Muscle of back (tissue), 11 donors: ENCODE results near the gene HDAC9. TPM values are rescaled to one million over a fixed set of nuclear protein-coding genes. Genes with fewer than 3 reads are reported as not detected.

ENCODE experiments used
- DNase-seq, 3 donors: peaks; one replicate each; pipeline versions ENCODE4 v3.0.0 to v3.0.0-alpha.2; 2013
- polyA plus RNA-seq, 10 donors: library from polyadenylated mRNA; unstranded; fragments of 120-200 nt; gene quantifications; one replicate each; pipeline ENCODE4 v1.2.1, GENCODE V29; 2013; ENCODE audit not compliant: insufficient read length in 10 of 10

HDAC9 gene
- polyA plus RNA-seq, 10 donors: 15.2 to 32.0 (median 18.5) TPM

DNA sequence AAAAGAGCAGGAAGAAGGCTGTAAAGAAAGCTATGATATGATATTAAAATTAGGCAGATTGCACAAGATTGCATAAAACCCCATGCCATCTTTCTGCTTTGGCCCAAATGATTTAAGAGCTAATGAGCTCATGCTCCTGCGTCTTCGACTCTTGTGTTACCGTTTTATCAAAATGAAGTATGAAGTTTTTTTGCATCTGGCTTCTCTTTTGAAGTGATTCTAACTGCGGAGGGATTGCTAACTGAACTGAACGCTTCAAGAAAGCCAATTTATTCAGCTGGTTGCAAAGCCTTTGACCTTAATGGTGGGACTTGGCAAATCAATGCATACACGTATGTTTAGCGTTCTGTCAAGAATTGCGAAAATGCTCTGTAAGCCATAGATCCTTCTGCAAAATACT lies 339.0 kb downstream of the HDAC9 start:
- DNase-seq: peak in 1 of 3 donors; percentile 27

DNA sequence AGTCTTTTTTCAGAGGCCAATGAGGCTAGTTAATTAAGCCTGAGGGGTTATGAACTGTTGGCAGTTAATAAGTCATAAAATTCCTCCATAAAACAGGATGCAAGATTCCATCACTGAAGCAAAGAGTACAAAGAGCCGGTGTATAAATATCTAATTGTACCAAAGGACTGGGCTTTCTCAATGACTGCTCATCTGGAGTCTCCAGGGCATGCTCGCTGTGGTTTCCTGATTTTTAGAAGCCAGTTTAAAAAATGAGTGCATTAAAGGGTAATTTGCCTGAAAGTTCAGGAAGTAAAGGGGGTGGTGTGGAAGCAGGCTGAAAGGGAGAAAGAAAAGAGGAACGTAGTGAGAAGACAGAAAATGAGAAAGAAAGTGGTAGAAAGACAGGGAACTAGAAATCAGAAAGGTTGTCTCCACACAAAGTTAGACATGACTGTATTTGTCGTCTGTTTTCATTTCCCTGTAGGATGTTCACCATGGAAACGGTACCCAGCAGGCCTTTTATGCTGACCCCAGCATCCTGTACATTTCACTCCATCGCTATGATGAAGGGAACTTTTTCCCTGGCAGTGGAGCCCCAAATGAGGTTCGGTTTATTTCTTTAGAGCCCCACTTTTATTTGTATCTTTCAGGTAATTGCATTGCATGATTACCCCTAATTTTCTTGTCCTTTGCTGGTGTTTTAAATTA lies 339.6 kb downstream of the HDAC9 start:
- peak in 1 of 3 donors; percentile 53 for DNase-seq

DNA sequence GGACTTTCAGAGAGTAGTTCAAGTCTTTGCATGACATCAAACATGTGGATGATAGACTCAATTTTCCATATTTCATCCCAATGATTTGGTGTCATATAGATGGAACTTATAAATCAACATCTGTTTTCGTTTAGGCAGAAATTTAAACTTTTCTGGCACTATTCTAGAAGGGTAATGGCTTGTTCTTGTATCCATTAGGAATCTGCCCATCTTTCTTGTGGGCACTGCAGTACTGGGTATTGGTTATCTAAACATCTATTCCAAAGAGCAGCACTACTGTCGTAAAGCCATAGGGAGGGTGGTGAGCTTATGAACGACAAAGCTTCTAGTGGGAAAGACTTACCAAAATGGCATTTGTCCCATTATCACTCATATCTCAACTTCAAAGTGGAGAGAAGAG lies 348.4 kb downstream of the HDAC9 start:
- DNase-seq: no peak

DNA sequence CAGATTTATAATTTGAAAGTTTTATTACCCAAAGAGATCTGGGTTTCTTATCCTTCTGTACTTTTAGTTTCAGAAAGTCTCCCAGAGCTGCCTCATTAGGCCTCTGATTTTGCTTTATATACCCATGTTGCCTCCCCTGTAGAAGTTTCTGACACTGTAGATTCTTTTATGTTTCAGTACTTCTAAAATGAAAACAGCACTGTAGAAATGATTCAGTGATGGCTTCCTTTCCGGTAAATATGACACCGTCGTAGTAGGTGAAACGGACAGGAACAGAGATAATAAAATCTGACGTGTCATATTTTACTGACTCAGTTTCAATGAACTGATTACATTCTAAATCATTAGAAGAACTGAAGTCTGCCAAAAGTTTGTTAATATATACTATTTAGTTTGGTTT lies 349.2 kb downstream of the HDAC9 start:
- DNase-seq: no peak

DNA sequence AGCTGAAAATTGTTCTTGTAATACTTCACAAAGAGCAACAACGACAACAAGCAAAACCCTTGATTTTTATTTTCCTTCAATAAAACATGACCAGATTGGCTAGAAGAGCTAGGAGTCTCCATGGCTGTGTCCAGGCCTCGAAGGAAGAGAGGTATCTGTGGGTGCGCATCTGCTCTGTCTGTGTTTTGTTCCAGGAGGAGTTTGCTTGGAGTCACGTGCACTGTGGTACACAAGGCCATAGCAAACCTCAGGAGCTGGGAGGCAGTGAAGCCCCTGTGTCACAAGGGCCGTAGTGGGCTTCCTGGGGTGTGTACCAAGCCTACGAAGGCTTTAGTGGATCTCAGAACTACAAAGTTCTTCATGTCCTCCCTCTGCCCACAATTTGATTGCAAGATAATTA lies 350.2 kb downstream of the HDAC9 start:
- no peak for DNase-seq

DNA sequence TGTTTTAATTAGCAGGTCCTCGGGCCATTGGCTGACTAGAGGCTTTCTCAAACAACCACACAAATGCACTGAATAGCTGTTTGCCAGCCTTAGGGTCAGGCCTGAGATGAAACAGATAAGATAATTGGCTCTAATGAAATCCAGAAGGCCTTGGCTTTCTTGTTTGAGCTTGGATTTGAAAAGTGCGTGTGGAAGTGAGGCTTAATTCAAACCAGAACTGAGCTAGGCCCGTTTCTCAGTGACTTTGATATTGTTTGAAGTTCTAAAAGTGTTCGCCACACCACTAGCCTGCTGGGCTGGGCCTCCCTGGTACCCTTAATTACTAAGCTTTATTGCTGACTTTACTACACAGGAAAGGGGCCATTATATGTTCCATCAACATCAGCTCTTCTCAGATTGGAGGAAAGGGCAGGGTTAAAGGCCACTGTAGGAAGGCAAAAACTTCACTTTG lies 351.2 kb downstream of the HDAC9 start:
- DNase-seq: no peak

DNA sequence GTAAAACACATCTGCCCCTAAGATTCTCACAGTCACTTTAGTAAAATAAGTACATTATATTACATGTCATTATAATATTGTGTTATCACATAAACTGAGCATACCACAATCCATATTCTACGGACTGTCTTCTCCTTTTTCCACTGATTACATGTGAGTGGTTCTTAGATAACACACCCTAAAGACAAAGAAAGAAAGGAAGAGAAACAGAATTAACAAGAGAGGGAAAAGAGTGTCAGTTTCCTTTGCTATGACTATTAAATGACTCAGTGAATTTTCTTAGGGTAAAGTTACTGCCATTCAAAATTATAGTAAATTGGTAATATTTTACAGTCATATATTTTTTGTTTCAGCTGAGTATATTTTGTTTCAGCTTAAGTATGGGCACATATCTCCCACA lies 353.6 kb downstream of the HDAC9 start:
- DNase-seq: no peak

DNA sequence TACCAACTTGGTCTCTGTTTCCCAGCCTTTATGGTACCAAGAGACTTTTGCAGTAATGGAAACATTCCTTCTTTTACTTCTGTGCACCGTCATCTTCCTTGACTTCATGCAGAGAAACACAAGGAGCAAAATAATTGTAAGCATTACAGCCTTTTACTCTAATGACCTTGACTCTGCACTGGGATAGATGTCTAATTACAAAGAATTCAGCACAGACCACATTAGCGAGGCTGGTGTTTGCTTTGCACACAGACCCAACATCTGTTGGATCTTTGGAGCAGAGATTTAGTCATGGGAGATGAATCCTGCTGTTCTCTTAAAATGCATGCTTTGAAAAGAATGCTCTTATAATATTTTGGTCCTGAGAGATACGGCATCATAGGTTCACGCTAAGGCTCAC lies 360.2 kb downstream of the HDAC9 start:
- DNase-seq: no peak

DNA sequence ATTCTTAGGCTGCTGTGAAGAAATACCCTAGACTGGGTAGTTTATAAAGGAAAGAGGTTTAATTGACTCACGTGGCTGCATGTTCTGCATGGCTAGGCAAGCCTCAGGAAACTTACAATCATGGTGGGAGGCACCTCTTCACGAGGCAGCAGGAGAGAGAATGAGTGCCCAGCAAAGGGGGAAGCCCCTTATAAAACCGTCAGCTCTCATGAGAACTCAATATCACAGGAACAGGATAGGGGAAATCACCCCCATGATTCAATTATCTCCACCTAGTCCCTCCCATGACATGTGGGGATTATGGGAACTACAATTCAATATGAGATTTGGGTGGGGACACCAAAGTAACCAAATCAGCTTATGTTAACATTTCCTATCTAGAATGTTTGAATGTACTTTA lies 362.7 kb downstream of the HDAC9 start:
- no peak for DNase-seq

DNA sequence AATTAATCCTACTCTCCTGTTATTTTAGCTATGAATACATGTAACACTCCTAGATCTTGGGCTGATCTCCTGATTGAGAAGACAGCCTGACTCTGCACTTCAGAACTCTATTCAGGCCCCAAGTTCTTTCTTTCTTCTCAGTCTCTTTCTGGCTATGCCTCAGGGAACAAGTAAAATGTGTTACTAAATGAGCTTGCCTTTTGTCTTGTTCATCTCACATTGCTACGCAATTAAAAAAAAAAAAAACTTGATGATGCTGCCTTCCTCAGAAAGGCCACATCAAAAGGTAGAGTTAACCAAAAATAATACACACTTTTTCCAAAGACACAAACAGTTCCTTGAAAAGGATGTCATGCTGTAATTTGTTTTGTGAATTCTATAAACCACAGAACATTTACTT lies 363.8 kb downstream of the HDAC9 start:
- DNase-seq: no peak

DNA sequence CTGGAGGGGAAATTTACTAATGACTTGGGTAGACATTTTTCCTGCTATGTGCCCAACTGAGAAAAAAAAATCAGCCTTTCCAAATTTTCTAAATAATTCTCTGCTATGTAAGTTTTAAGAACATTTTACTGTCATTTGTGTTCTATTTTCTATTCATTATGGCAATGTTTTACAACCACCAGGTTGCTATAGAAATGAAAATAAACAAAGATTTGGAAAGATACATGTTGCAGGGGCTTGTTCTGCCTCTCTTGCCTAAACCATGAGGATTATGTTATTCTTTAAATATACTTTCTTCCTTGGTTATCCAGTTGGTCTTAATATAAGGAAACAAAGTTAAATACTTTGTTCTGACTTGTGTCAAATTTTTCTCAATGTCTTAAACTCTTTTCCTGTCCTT lies 364.7 kb downstream of the HDAC9 start:
- DNase-seq: peak in 1 of 3 donors; percentile 44

DNA sequence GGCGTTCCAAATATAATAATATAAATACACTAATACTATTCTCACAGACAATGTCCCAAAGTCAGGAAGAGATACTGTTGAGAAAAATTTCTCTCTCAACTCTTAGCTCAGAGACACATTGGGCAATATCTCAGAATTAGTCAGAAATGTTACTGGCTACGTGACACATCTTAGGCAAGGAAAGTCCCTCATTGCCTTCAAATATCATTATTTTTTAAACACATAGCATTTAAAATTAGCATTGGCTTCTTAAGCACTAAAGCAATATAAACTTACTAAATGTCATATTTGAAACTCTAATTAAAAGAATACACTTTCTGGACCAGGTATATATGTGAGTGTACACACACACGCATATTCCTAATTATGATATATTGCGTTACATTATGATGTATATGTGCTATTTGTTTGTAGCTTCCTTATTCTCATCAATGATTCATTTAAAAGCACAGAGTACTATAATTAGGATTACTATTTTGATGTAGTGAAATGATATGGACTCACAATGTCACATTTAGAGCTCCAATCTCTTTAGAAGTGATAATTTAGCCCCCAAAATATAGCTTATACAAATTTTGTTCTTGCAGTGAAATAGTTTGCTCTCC lies 366.1 kb downstream of the HDAC9 start:
- no peak for DNase-seq

DNA sequence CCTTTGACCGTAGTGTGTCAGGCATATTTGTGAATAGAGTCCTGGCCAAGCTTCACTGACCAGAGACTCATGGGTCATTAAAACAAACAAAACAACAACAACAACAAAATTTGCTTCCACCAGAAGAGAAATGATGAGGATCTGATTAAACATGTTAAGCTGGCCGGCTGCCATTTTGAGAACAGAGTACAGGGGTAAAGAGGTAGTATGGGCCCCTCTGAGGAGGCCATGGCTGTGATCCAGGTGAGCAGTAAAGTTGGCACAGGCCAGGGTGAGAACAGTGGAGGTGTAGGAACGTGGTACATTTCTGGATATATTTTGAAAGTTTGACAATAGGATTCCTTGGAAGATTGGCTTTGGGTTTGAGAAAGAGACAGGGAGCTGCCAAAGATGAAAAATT lies 369.4 kb downstream of the HDAC9 start:
- no peak for DNase-seq

DNA sequence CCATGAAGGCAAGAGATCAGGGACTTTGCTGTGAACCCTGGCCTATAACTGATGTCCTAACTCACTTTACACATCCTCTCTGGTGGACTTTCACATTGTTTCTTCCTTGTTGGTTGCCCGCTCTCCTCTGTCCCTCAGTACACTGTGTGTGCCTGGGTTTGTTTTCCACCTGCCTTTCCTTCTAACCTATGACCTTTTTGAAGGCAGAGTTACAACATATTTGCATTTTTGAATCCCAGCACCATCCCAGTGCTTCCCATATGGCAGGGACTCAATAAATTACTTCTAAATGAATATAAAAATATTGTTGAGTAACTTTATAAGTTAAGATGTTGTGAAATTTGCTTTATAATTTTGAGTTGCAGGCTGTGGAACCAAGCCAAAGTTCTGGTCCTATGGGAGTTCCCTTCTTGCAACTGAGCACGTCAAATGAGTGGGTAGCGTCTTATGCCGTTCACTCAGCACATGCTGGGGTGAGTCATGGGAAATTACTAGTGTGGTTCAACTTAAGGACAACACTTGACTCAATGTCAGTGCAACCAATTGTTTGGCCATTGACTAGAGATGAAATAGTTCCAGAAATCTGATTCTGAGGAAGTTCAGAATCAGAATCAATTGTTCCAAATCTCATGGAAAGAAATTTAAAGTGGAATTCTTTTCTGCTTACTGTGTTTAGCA lies 370.9 kb downstream of the HDAC9 start:
- peak; percentile 71 to 97 (median 83) for DNase-seq

DNA sequence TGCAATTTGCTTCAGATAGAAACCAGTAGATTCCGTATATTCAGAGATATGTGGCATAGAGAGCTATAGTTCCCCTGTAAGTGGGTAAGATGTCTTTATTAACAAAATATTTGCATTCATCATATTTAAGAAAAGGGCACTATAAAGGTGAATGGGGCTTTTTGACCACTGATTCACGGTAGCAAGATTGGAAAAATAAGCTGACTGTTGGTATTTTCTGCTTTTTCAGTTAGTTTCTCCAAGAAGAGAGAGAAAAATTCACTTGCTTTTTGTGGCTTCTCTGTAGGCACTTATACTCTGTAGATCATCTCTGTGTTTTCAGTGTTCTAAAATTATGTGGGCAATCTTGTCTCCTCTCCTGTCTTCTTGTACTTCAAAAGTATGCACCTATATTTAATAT lies 376.8 kb downstream of the HDAC9 start:
- DNase-seq: no peak

DNA sequence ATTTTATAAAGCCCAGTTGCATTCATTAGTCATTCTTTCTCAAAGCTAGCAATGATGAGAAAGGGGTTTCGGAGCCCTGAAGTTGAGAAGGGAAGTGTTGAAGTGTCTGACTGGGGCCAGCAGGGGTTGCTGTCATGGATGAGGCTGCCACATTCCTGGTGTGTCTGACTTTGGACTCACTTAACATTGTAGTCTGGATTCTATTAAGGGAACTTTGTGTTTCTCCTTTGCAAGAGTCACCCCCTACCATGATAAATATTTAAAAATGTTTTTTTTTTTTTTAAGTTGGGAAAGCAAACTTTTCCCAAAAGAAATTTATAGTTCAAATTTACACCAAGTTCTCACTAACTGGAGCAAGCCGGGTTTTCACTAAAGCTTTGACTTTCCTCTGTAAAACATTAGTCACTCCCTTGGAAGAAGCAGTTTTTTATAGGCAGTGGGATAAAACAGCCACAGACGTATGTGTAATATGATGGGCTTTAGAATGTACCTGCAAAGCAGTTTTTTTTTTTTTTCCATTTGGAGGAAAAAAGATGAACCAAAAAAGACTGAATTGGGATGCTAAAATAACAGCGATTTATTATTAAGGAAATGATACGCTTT lies 378.3 kb downstream of the HDAC9 start:
- DNase-seq: peak in 2 of 3 donors; percentile 34 to 41

DNA sequence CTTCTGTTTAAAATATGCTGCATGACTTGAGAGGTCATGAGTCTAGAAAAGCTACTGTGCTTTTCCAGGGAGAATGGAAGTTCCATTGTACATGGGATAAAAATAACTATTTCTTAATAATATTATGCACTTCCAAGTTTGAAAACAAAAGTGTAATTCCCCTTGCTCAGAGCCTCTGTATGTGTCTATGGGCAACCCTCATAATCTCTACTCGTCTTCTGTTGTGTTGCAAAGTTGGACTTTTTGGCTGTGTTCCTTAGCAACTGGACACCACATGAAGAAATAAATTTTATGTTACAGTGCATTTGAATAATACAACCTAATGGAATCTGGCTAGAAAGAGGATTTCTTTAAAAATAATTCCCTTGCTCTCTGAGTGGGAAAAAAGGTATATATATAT lies 379.3 kb downstream of the HDAC9 start:
- peak in 2 of 3 donors; percentile 30 to 64 for DNase-seq

DNA sequence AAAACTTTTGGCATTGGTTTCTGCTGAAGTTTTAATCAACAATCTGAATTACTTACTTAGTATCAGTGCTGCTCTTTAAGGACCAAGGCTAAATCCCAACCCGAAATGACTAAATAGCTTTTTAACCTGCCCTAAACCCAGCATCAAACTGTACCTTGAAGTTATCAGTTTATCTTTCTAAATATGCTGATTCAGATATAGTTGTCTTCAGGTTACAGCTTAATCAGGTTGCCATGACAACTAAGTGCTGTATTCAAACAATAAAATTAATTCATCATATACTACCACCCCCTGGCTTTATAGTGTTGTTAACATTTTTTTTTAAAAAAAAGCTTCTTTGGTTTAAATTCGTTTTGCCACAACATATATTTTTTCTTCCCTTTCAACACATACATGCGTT lies 382.3 kb downstream of the HDAC9 start:
- no peak for DNase-seq

DNA sequence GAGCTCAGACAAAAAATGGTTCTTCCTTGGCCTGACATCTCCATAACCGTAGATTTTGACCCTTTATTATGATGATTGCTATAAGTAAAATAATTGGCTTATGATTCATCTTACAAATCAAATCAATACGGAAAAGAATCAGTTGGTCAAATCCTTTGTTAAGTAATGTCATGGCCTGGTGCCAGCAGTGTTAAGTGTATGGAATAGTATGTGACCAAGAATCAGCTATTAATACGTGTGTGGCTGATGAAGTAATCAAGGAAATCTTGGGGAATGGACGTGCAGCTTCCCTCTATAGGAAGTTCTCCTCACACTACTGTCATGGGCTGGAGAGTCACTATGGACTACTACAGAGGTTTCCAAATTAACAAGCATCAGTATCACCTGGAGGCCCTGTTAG lies 391.3 kb downstream of the HDAC9 start:
- DNase-seq: no peak

DNA sequence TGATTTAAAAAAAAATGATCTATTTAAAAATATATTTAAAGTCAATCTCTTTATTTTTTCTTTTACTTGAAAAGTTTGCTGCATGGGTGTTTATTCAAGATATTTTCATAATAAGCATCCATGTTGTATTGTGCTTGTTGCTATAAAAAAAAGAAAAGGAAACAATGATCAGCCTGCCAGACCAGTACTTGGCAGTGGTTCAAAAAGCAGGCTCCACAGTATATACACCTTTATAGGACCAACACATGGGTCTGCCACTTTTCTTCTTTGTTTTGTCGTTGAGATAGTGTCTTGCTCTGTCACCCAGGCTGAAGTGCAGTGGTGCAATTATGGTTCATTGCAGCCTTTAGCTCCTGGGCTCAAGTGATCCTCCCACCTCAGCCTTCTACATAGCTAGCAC lies 393.9 kb downstream of the HDAC9 start:
- DNase-seq: no peak

DNA sequence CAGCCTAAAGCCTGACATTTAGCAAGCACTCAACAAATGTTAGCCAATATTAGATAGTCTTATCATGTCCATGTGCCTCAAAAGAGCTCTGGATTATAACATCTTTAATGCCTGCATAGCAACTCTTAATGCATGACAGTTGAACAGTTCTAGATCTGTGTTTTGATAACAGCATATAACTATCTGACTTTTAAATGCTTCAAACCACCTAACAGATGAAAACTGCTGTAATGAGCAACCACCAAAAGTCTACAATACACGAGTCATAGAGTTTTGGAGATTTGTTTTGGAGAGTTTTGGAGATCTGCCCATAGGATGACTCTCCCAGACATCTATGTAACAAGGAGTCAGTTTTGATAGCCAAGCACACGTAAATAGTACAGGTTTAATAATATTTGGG lies 394.6 kb downstream of the HDAC9 start:
- peak in 1 of 3 donors; percentile 79 for DNase-seq

DNA sequence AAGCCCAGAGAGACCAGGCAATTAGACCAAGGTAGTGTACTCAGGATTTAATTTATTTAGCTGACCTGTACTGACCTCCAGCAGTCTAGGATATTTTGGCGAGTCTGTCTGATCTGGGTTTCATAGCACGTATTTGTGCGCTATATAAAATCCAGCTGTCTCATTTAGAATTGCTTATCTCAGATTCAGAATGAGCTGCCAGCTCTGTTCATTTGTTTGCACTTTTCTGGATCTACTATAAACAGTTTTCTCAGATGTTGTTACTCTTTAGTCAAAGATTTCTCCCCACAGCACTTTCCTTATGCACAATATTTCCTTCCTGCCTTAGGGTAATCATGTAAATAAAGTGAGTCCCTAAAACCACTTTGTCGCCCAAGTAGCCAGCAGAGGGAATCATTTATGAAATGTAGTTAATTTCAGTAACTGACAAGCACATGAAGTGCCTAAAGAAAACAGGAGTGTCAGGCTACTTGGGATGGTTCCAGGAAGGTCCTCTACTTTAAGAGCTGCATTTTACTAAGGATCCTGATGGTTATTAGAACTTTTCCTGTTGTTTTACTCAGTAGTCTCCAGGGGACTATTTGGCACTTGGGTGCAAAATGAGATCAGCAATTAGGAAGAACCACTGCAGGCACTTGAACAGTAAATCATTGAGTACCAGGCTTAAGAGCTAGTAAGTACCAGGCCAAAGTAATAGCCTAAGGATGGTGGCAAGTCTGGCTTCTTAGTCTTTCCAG lies 395.5 kb downstream of the HDAC9 start:
- no peak for DNase-seq
